ENCODE data around the gene CDH23.

- TF ChIP-seq POLR2A (IDR thresholded peaks at IDR 0.05) (no peak), CTCF (IDR thresholded peaks at IDR 0.05) (no peak)
Observed at GRCh38 chr10:71395621-71396020, 1.1 kb upstream of the CDH23 start.
